Loucy (cell line): ENCODE results near the gene RPLP2.

Source experiments
- H2AFZ ChIP-seq: fragments of 200-600 bp; sonication (generic); 2 replicates; pipeline ENCODE4 v1.6.0; 2016; ENCODE audit warnings: antibody characterized with exemption, mild to moderate bottlenecking, low read length, moderate library complexity
- H3F3A ChIP-seq: fragments of 200-600 bp; 2 replicates; pipeline ENCODE4 v1.6.0; 2016; ENCODE audit warnings: antibody characterized with exemption, low read depth, mild to moderate bottlenecking
- H3K27me3 ChIP-seq: fragments of 200-600 bp; sonication (generic); 2 replicates; pipeline ENCODE4 v1.6.1; 2014; ENCODE audit warnings: low read length, mild to moderate bottlenecking; ENCODE audit not compliant: insufficient read depth, poor library complexity, severe bottlenecking
- H3K36me3 ChIP-seq: fragments of 200-600 bp; sonication (generic); 2 replicates; pipeline ENCODE4 v1.6.1; 2016; ENCODE audit warnings: low read length; ENCODE audit not compliant: insufficient read depth
- H3K4me1 ChIP-seq: fragments of 200-600 bp; sonication (generic); 2 replicates; pipeline ENCODE4 v1.5.1; 2014; ENCODE audit warnings: low read length, mild to moderate bottlenecking; ENCODE audit not compliant: insufficient read depth, poor library complexity, severe bottlenecking
- H3K4me2 ChIP-seq: fragments of 200-600 bp; sonication (generic); 2 replicates; pipeline ENCODE4 v1.6.0; 2014; ENCODE audit warnings: antibody characterized with exemption, low read length, low read depth, mild to moderate bottlenecking; ENCODE audit not compliant: poor library complexity, severe bottlenecking
- H3K4me3 ChIP-seq: fragments of 200-600 bp; sonication (generic); 2 replicates; pipeline ENCODE4 v1.5.1; 2014; ENCODE audit warnings: low read length, mild to moderate bottlenecking, mixed read lengths; ENCODE audit not compliant: poor library complexity, severe bottlenecking
- H3K79me2 ChIP-seq: fragments of 200-600 bp; sonication (generic); 2 replicates; pipeline ENCODE4 v1.6.1; 2014; ENCODE audit warnings: low read length; ENCODE audit not compliant: insufficient read depth
- H3K9ac ChIP-seq: fragments of 200-600 bp; sonication (generic); 2 replicates; pipeline ENCODE4 v1.6.0; 2014; ENCODE audit warnings: mild to moderate bottlenecking, low read depth, low read length, moderate library complexity; ENCODE audit not compliant: poor library complexity, severe bottlenecking
- H3K9me2 ChIP-seq: fragments of 200-600 bp; sonication (generic); replicated peaks from 2 replicates; pipeline ENCODE4 v1.6.1; 2016; ENCODE audit warnings: low read depth, low read length, mixed read lengths
- H3K9me3 ChIP-seq: fragments of 200-600 bp; sonication (generic); 2 replicates; pipeline ENCODE4 v1.6.1; 2014; ENCODE audit warnings: mild to moderate bottlenecking, antibody characterized with exemption, low read length, low read depth; ENCODE audit not compliant: insufficient read depth
- H4K20me1 ChIP-seq: fragments of 200-600 bp; sonication (generic); 2 replicates; pipeline ENCODE4 v1.6.0; 2014; ENCODE audit warnings: antibody characterized with exemption, low read length, mild to moderate bottlenecking; ENCODE audit not compliant: insufficient read depth, poor library complexity, severe bottlenecking
- EZH2phosphoT487 ChIP-seq: fragments of 200-600 bp; IDR thresholded peaks from 2 replicates; pipeline ENCODE4 v1.6.1; 2018; ENCODE audit warnings: antibody characterized with exemption, mild to moderate bottlenecking, moderate library complexity, borderline replicate concordance
- TF ChIP-seq, protein P1 (sequence below): fragments of 200-600 bp; sonication (generic); conservative IDR thresholded peaks from 2 replicates; pipeline ENCODE4 v1.5.1; 2014; ENCODE audit warnings: mild to moderate bottlenecking, antibody characterized with exemption, low read length

RPLP2 gene

DNA sequence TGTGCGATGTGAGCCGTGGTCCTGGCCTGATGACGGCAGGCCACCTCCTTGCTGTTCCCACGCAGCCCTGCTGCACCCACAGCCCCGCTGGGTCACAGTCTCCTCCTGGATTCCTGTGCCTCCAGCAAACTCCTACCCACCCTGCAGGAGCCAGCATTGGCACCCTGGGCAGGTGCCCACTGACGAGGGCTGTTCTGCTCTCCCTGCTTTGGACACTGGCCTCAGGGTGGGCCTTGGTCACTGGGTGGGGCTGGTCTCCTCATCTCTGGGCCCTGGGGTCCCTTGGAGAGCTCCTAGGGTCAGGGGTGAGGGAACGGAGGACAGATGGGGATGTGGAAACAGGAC lies 45.5 kb downstream of the RPLP2 start:
- Histone ChIP-seq H2AFZ (no peak overlapping the region), H3K36me3 (no peaks in the 10 kb centered on the region), H3K9ac (no peak overlapping the region), H3F3A (no peaks in the 10 kb centered on the region), H4K20me1 (no peaks in the 10 kb centered on the region), H3K4me3 (no peak overlapping the region), H3K27me3 (no peaks in the 10 kb centered on the region), H3K9me2 (no peaks in the 10 kb centered on the region), H3K9me3 (no peaks in the 10 kb centered on the region), H3K79me2 (no peaks in the 10 kb centered on the region), H3K4me1 (peaks cover 3% of the 10 kb centered on the region), H3K4me2 (no peak overlapping the region)
- TF ChIP-seq, protein P1, sequence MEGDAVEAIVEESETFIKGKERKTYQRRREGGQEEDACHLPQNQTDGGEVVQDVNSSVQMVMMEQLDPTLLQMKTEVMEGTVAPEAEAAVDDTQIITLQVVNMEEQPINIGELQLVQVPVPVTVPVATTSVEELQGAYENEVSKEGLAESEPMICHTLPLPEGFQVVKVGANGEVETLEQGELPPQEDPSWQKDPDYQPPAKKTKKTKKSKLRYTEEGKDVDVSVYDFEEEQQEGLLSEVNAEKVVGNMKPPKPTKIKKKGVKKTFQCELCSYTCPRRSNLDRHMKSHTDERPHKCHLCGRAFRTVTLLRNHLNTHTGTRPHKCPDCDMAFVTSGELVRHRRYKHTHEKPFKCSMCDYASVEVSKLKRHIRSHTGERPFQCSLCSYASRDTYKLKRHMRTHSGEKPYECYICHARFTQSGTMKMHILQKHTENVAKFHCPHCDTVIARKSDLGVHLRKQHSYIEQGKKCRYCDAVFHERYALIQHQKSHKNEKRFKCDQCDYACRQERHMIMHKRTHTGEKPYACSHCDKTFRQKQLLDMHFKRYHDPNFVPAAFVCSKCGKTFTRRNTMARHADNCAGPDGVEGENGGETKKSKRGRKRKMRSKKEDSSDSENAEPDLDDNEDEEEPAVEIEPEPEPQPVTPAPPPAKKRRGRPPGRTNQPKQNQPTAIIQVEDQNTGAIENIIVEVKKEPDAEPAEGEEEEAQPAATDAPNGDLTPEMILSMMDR: no peak
- TF ChIP-seq EZH2phosphoT487: no peak

DNA sequence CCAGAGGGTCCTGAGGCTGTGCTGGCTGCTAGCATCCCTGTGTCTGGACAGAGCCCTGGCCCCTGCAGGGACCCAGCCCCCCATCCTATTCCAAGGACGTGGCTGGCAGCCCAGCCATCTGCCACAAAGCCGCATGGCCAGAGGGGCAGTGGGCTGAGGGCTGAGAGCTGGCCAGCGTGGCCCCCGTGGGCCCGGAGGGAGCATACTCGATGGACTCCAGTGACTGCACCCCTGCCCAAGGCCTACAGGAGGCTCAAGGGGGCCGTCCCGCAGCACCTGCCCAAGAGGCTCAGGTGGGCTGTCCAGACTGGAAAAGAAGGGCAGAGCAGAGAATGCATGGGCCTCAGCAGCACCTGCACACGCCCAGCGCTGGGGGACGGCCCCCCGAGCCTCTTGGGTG lies 46.0 kb downstream of the RPLP2 start:
- H2AFZ ChIP-seq: no peak overlapping the region
- H3K9ac ChIP-seq: no peak overlapping the region
- H3K4me2 ChIP-seq: no peak overlapping the region
- TF ChIP-seq EZH2phosphoT487: no peak
- TF ChIP-seq, protein P1: no peak
- no peak overlapping the region for H3K4me3 ChIP-seq
- no peaks in the 10 kb centered on the region for H3K79me2 ChIP-seq
- no peaks in the 10 kb centered on the region for H3K27me3 ChIP-seq
- H3K36me3 ChIP-seq: no peaks in the 10 kb centered on the region
- H3K9me3 ChIP-seq: no peaks in the 10 kb centered on the region
- H3K9me2 ChIP-seq: no peaks in the 10 kb centered on the region
- H3K4me1 ChIP-seq: peaks cover 3% of the 10 kb centered on the region
- H3F3A ChIP-seq: no peaks in the 10 kb centered on the region
- no peaks in the 10 kb centered on the region for H4K20me1 ChIP-seq

DNA sequence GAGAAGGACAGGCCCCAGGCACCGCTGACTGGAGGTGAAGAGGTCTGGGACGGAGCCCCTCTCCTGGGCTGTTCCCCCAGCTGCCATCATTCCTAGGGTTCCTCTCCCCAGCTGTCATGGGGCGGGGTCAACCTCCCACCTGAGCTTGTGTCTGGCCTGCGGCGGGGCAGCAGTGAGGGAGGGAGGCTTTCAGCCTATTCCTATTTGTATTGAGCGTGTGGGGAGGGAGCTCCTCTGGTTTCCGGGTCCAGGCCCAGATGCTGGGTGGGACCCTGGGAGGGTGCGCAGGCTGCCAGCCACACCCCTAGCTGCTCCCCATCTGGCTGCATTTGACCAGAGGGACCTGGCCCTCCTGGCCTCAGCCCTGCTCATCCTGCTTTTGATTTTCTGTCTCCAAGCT lies 46.6 kb downstream of the RPLP2 start:
- H3F3A ChIP-seq: no peaks in the 10 kb centered on the region
- no peaks in the 10 kb centered on the region for H3K27me3 ChIP-seq
- no peak overlapping the region for H3K9ac ChIP-seq
- H3K4me3 ChIP-seq: no peak overlapping the region
- H3K4me2 ChIP-seq: no peak overlapping the region
- H3K4me1 ChIP-seq: peaks cover 3% of the 10 kb centered on the region
- no peaks in the 10 kb centered on the region for H3K36me3 ChIP-seq
- no peak for TF ChIP-seq EZH2phosphoT487
- TF ChIP-seq, protein P1: no peak
- H3K79me2 ChIP-seq: no peaks in the 10 kb centered on the region
- no peak overlapping the region for H2AFZ ChIP-seq
- H3K9me2 ChIP-seq: no peaks in the 10 kb centered on the region
- no peaks in the 10 kb centered on the region for H4K20me1 ChIP-seq
- H3K9me3 ChIP-seq: no peaks in the 10 kb centered on the region
